Measurements from ENCODE around the gene S100A10.

The S100A10 gene

DNA sequence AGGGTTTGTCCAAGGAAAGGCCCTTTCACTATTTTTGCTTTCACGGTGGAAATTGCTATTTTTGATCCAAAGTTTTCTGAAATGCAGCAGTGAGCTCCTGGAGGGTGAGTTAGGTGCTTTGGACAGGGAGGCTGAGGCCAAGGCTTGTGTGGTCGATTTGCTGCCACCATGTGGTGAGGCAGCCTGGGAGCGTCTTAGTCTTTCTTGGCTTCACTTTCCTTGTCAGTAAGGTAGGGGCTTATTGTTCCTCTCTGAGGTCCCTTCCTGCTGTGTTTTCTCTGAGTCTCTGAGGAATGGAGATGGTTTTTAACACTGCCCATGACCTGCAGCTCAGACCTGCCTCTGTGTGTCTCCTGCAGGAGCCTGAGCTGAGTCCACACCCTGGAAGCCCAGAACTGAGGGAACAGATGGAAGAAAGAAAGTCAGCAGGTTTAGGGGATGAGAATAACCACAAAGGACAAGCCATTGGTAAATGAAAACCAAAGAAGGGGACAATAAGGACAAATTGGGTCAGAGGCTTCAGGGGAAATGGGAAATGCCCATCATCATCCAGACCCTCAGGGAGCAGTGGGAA, 20.1 kb upstream of the S100A10 start:
- DNase-seq (ENCODE audit: low read depth), result no peak

DNA sequence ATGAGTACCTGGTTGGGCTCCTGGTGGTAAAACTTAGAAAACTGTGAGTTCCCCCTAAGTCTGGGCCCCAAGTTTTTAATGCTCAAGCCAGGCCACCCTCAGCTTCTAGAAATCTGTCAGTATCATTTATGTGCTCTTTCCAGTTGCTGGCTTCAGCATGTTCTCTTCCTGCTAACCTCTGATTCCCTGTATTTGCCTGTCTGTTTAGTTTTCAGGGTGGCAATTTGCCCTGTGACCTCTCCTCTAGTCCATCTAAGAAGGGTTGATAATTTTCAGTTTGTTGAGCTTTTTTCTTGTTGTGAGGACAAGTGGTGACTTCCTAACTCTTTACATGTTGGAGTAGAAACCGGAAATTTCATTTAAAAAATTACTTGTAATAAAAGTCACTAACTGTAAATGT, 16.0 kb upstream of the S100A10 start:
- DNase-seq (ENCODE audit: low read depth), result no peak

DNA sequence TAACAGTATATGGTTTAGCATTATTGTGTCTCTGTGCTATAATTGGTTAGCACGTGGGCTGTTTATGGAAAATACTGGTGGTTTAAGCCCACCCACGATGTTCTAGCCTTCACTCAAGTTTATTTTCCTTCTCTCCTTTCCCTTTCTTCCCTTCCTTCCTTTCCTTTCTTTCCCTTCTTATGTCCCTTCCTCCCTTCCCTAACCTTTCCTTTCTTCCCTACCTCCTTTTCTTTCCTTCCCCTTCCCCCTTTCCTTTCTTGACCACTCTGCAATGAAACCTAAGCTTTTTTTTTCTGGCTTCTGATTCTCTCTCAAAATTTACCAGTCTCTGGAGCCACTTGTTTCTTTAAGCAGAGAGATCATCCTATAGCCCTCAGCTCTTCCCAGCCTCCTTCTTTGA, 13.4 kb upstream of the S100A10 start:
- no peak for DNase-seq (ENCODE audit: low read depth)

GRCh38 chr1:152005360-152005912, 11.8 kb upstream of the S100A10 start:
- DNase-seq (ENCODE audit: low read depth), result no peak

DNA sequence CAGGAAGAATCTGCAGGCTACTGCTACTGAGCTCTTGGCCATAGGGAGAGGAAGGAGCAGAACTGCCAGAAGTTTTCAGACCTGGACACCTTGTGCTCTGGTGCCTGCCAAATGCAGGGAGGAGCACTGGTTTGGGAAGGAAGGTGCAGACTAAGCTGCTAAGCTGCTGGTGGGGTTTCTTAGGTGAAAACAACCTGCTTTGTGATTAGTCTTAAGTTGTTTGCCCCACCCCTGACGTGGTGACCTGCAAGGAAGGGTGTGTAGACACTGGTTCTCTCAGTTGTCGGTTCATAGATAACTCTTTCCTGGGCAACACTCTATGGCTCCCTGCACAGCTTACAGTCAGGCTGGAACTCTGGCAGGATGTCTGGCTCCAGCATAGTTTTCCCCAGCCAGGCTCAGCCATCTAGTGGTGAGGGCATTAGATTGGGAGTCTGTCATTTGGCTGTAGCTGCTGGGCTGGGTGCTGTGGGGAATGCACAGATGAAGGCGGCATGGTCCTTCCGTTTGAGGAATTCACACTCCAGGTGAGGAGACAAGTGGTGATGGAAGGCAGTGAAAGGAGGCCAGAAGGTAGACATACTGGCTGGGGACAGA, 10.3 kb upstream of the S100A10 start:
- DNase-seq (ENCODE audit: low read depth), result no peak

GRCh38 chr1:152002960-152003359, 9.3 kb upstream of the S100A10 start:
- DNase-seq (ENCODE audit: low read depth), result no peak

DNA sequence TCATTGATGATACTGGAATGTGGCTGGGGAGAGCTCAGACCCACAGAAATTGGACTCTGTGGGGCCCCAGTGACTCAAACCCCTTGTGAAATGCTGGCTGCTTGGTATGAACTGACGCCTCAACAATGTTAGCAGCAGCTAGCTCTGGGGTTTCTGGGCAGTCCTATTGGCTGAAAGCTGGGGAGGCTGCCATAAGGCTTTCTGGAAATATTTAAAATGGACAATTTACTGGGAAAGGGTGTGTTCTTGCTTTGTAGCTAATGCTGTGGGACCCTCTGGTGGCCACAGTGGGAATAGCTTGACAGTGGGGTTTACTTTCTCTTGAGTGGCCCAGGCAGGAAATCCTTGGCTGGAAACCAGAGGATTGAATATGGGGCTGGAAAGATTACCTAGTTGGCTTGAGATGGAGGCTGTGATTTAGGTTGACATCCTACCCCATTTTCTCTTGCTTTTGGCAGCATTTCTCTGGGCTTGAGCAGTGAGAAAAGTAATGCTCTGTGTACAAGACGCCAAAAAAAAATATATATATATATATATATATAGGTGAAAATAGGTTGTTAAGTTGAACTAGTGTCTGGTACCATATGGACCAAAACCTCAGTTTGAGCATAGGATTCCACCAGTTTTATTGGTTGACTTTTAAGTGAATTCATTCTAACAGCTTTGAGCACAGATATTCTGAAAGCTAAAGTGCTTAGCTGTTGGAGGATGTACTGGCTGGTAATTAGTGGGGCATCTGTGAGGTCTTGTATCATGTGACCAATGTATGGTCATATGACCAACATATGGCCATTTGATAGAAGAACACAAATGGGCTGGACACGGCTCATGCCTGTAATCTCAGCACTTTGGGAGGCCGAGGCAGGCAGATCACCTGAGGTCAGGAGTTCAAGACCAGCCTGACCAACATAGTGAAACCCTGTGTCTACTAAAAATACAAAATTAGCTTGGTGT, 8.2 kb upstream of the S100A10 start:
- peak; percentile 68 for DNase-seq (ENCODE audit: low read depth)

DNA sequence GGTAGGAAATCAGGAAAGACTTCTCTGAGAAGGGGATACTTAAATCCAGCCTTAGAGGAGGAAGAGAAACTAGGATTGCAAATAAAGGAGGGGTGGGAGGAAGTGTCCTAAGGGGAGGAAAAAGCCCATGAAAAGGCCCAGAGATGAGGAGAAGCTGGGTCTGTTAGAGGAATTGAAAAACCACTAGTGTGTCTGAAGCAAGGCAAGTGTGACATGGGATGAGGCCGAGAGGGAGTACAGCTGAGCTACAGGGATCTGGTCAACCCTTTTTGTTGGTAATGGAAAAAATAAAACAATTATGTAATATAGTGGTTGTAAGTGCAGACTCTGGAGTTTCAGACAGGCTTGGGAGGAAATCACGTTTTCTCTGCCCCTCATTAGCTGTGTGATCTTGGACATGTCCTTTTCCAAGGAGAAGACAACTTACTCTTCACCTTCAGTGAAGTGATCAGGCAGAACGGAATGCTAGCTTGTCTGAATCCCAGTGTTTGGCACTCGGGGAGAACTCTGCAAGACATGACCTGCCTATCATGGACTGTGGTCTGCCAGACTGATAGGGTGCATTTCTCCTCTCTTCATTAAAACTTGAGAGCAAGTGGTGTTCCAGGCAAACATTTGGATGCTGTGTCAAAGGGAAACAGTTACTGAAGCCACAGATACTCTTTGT, 7.4 kb upstream of the S100A10 start:
- DNase-seq (ENCODE audit: low read depth), result no peak

GRCh38 chr1:151998611-151999362, 5.1 kb upstream of the S100A10 start:
- DNase-seq (ENCODE audit: low read depth), result no peak

- no peak for DNase-seq (ENCODE audit: low read depth)
Observed at GRCh38 chr1:151997284-151997570, 3.6 kb upstream of the S100A10 start.

GRCh38 chr1:151995774-151996173, 2.1 kb upstream of the S100A10 start:
- DNase-seq (ENCODE audit: low read depth), result no peak

GRCh38 chr1:151994956-151995355, 1.3 kb upstream of the S100A10 start:
- no peak for DNase-seq (ENCODE audit: low read depth)

DNA sequence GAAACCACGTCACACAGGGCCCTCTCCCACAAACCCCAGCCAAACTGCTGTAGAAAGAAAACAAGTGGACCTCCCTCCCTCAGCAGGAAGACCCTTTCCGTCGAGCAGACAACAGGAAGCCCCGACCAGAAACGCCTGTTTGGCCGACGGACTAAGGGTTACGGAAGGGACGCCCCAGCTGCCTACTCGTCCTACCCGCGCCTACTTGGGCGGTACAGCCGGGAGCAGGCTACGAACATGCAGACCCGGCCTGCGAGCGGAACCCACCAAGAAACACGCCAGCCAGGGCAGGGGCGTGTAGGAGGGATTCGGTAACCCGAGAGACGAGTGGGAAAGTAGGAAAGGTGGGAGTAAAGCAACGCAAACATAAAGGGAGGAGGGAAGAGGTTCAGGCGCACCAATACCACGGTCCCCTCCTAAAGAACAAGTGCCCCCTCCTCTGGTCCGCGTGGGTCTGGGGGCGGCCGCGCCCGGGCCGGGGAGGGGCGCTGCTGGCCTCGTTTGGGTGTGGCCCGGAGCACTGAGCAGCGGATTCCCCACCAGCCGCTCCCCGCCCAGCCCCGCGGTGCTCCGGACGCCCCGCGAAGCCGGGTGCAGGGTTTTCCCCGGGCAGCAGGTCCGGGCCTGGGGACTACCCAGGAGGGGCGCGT, 450 bp downstream of the S100A10 start:
- DNase-seq (ENCODE audit: low read depth), result peak; percentile 10

GRCh38 chr1:151992303-151993083, 1.2 kb downstream of the S100A10 start:
- DNase-seq (ENCODE audit: low read depth), result peak; percentile 0

- DNase-seq (ENCODE audit: low read depth), result no peak
Observed at GRCh38 chr1:151991663-151992302, 1.9 kb downstream of the S100A10 start.

- DNase-seq (ENCODE audit: low read depth), result no peak
Observed at GRCh38 chr1:151990856-151991198, 2.8 kb downstream of the S100A10 start.

DNA sequence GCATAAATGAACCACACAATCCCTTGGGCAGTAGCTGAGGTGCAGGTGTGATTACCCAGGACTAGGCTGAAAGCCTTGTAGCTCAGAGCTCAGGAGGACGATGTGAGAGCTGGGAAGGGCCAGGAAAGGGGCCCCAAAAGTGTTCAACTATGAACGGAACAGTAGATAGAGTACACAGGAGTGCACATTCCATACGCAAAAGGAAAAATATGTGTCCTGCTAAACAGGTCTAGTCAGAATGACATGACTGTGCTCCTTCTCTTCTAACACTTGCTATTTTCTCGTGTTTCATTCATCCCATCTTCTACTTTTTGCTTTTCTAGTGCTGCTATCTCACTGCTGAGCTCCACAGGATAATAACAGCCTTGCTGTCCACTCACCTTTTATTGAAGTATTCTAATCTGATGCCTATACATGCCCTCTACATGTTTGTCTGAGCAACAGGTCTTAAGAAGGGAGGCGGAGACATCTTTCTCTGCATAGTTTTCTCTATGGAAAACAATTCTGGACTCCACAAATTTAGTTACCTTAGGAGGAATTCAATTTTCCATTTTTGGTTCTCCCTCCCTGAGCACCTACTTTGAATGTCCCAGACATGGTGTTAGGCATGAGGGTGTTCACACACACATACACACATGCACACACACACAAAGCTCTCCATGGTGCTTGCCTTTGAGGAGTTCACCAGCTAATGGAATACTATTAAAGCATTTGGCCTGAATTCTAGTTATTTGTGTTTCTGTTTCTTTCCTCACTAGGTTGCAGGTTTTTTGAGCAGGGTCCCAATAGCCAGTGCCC, 3.4 kb downstream of the S100A10 start:
- no peak for DNase-seq (ENCODE audit: low read depth)

DNA sequence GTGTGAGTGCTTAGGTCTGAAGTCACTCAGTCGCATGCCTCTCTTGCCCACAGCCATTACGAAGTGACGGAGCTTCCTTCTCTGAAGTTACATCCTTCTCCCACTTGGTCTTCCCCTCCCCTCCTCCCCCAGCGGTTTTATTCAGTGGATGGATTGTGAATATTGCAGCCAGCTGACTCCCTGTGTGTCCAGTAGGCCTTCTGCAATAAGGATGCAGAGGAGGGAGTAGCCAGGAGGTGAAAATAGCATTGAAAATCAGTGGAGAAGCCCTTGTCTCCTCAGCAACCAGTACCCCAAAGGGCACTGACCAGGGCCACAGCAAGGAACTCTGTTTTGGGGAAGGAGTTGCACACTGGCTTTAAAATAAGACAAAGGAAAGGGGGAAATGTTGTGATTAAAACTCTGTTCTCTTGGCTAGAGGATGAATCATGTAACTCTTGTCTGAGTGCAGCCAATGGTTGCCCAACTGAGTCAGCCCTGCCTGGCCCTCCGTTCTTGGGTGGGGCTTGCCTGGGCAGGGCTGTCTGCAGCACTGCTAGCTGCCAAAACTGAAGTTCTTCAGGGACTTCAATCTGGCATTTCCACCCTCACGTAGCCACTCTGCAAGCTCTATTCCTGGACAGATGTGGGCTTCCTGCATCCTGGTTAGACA, 4.3 kb downstream of the S100A10 start:
- no peak for DNase-seq (ENCODE audit: low read depth)

Data from T follicular helper cell (primary cell).